Measurements from ENCODE around the gene OSBPL3.
A peak's percentile ranks its signal among the peaks of the same experiment; 100 is the strongest.

Gene OSBPL3

DNA sequence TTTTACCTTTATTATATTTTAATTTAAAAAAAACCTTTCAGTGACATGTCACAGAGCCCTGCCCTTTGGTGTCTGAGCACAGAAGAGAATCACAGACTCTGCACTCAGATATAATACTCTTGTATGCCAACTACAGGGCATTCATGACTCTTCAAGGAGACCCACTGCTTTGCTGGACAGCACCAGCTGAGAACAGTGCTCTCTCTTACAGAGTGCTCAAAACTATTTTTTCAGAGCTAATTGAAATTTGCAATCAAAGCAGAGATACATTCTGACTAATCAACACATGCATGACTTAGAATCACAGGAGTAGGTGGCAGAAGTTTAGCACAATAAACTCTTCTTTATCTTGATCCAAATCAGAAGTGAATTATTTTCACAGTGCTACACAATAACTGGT, 99.1 kb downstream of the OSBPL3 start:
- peaks cover 29% of the 10 kb centered on the region for H3K4me1 Mint-ChIP-seq
- H3K9me3 Mint-ChIP-seq, result no peaks in the 10 kb centered on the region
- peaks cover 34% of the 10 kb centered on the region for H3K36me3 Mint-ChIP-seq
- H3K27ac Mint-ChIP-seq, result no peak overlapping the region
- no peak overlapping the region for H3K4me3 Mint-ChIP-seq
- CTCF ChIA-PET, result interaction anchor here (0.8 to 0.9 kb wide), 2 partner anchors 54 to 66 kb away, joined by 3 to 5 read pairs; no protein-coding TSS in a partner anchor
- DNase-seq, result no peak
- no peaks in the 10 kb centered on the region for H3K27me3 Mint-ChIP-seq

DNA sequence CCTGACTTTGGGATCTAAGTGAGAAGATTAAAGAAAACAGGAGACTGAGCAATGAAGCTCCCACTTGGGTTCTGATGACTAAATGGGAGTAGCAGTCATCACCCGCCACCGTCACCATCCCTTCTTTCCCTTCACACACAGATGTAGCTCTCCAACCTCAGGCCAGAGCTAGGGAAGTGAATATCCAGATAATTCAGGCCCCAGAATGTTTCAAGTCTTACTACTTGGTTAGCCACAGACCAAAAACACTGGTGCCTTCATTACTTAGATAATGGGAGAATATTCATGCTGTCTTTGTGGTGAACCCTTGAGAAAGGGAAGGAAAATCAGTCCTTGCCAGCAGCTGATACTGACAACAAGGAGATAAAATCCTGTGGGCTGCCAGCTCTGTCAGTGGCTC, 100.7 kb downstream of the OSBPL3 start:
- no peak overlapping the region for H3K4me3 Mint-ChIP-seq
- no peak overlapping the region for H3K27ac Mint-ChIP-seq

DNA sequence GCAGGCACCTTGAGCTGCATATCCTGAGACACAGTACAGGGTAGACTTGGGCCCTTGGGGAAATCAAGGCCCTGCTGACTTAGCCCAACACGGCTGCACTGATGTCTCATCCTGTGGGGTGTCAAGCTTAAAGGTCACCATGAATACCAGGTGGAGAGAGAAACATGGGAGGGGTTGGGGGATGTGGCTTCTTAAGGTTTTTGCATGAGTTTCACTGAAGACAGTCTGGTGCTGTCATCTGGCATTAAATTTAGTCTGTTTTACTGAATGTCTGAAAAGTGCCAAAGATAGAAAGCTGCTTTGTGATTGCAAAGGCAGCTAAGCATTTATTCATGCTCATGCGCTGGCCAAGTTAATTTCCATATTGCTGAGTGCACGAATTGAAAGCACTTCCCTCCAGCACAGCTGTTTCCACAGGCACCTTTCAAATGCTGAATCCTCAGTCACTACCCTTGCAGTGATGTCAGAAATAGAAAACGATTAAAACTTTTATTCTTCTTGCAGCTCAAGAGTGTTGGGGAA, 102.1 kb downstream of the OSBPL3 start:
- peaks cover 26% of the 10 kb centered on the region for H3K4me1 Mint-ChIP-seq

More for the DNA sequence above, 100.7 kb downstream of the OSBPL3 start:
- DNase-seq, result no peak
- Mint-ChIP-seq H3K36me3 (peaks cover 29% of the 10 kb centered on the region), H3K27me3 (no peaks in the 10 kb centered on the region), H3K9me3 (no peaks in the 10 kb centered on the region), H3K4me1 (peaks cover 26% of the 10 kb centered on the region)
- CTCF ChIA-PET, result interaction anchor here (0.8 to 1.2 kb wide), 4 partner anchors 22 to 103 kb away, joined by 3 to 6 read pairs (median 4); no protein-coding TSS in a partner anchor

DNA sequence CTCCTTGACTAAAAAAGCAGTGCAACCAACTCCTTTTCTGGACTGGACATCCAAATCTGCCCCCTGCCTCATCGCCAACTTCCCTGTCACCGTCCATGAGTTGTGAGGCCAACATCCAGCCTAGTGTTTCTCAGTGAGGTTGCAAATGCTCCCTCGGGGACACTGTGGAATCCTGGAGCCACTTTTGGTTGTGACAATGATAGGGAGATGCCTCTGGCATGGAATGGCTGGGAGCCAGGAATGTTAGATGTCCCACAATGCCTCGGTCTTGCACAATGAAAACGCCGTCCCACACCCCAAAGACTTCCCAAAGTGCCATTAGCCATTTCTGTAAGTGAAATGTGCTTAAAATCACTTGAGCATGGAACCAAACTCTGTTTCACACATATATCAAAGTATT, 105.2 kb downstream of the OSBPL3 start:
- H3K9me3 Mint-ChIP-seq, result no peaks in the 10 kb centered on the region
- peaks cover 30% of the 10 kb centered on the region for H3K4me1 Mint-ChIP-seq
- no peak overlapping the region for H3K4me3 Mint-ChIP-seq
- peaks cover 25% of the 10 kb centered on the region for H3K36me3 Mint-ChIP-seq
- CTCF ChIA-PET, result no interaction called here
- no peak overlapping the region for H3K27ac Mint-ChIP-seq
- H3K27me3 Mint-ChIP-seq, result no peaks in the 10 kb centered on the region
- no peak for DNase-seq

More for the DNA sequence above, 102.1 kb downstream of the OSBPL3 start:
- peak overlapping the region; percentile 51 for H3K27ac Mint-ChIP-seq
- CTCF ChIA-PET, result interaction anchor here (1.2 to 1.8 kb wide), 4 partner anchors 13 to 105 kb away, joined by 3 to 9 read pairs (median 4); partner anchors contain the start of gene OSBPL3
- peaks cover 21% of the 10 kb centered on the region for H3K36me3 Mint-ChIP-seq
- no peaks in the 10 kb centered on the region for H3K27me3 Mint-ChIP-seq
- peak overlapping the region; percentile 19 for H3K4me3 Mint-ChIP-seq
- no peaks in the 10 kb centered on the region for H3K9me3 Mint-ChIP-seq
- DNase-seq, result peak; percentile 36

DNA sequence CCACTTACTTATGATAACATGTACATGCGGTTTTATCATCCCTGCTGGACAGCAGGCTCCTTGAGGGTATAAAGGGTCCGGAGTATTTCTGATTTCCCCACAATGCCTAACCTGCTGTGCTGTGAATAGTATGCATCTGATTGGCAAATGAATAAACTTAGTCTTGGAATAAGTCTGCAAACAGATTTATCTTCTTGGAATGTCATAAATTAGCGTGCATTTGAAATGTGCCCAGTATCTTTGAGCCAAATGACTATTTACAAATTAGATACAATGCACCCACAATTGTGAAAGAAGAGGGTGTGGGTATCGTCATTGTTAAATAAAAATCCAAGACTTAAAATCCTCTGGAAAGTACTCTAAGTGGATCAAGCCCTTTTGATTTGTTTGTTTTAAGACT, 106.0 kb downstream of the OSBPL3 start:
- CTCF ChIA-PET, result no interaction called here
- H3K4me3 Mint-ChIP-seq, result no peak overlapping the region
- no peak overlapping the region for H3K27ac Mint-ChIP-seq
- peaks cover 29% of the 10 kb centered on the region for H3K36me3 Mint-ChIP-seq
- H3K4me1 Mint-ChIP-seq, result peaks cover 29% of the 10 kb centered on the region
- H3K27me3 Mint-ChIP-seq, result no peaks in the 10 kb centered on the region
- H3K9me3 Mint-ChIP-seq, result no peaks in the 10 kb centered on the region
- DNase-seq, result no peak

DNA sequence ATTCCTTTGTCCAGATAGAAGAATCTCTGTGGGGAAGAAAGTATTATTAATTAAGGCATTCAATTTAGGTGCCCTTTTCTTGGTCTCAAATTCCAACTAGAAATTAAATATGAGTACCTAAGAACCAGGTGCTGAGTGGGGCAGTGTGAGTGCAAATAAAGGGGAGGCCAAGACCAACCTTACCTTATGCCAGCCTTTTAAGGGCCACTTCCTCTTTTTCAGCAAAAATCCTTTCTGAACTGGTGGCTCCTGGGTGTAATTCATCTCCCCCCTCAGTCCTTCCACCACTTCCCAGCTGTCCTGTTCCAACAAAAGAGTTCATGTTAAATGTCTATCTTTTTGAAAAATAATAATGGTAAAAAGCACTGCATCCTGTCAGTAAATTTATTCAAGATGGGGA, 108.2 kb downstream of the OSBPL3 start:
- no peaks in the 10 kb centered on the region for H3K9me3 Mint-ChIP-seq
- H3K27ac Mint-ChIP-seq, result no peak overlapping the region
- no peak overlapping the region for H3K4me3 Mint-ChIP-seq
- H3K4me1 Mint-ChIP-seq, result peaks cover 10% of the 10 kb centered on the region
- CTCF ChIA-PET, result interaction anchor here (0.6 kb wide), 1 partner anchor 111 kb away, joined by 3 read pairs; no protein-coding TSS in a partner anchor
- DNase-seq, result no peak
- peaks cover 45% of the 10 kb centered on the region for H3K36me3 Mint-ChIP-seq
- no peaks in the 10 kb centered on the region for H3K27me3 Mint-ChIP-seq

DNA sequence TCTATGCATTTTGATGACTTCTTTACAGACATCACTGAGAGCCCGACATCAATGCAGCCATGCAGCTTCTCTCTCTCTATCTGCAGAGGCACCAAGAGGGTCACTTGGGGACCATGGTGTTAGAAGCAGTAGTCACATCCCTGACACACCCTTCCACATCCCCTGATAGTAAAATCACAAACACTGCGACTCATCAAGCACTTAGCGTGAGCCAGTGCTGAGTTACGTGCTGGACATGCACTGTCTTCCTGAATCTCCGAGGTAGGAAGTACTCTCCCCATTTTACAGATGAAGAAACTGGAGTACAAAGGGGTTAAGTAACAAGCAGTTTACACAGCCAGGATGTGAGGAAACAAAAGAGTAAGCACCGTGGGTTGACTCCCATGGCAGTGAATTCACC, 109.2 kb downstream of the OSBPL3 start:
- H3K4me3 Mint-ChIP-seq, result no peak overlapping the region
- no peaks in the 10 kb centered on the region for H3K9me3 Mint-ChIP-seq
- no peak for DNase-seq
- H3K27ac Mint-ChIP-seq, result no peak overlapping the region
- H3K27me3 Mint-ChIP-seq, result no peaks in the 10 kb centered on the region
- peaks cover 51% of the 10 kb centered on the region for H3K36me3 Mint-ChIP-seq
- H3K4me1 Mint-ChIP-seq, result peaks cover 13% of the 10 kb centered on the region
- CTCF ChIA-PET, result no interaction called here

DNA sequence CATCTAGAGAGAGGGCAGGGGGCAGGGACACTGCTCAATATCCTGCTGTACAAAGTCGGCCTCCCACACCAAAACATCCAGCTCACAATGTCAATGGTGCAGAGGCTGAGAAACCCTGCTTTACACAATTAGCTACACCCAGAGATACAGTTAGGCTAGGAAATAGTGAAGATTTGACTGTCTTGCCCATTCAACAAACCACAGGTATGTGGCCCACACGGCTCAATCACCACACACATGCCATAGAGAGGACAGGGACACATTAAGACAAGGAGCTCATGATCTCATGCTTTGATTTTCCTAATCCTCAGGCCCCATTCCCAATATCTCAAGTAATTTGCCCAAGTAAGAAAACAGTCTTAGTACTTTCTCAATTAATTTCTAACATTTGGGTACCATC, 110.4 kb downstream of the OSBPL3 start:
- Mint-ChIP-seq H3K4me1 (peaks cover 15% of the 10 kb centered on the region), H3K9me3 (no peaks in the 10 kb centered on the region), H3K27me3 (no peaks in the 10 kb centered on the region), H3K4me3 (no peak overlapping the region), H3K36me3 (peaks cover 57% of the 10 kb centered on the region), H3K27ac (no peak overlapping the region)
- no peak for DNase-seq
- CTCF ChIA-PET, result no interaction called here

DNA sequence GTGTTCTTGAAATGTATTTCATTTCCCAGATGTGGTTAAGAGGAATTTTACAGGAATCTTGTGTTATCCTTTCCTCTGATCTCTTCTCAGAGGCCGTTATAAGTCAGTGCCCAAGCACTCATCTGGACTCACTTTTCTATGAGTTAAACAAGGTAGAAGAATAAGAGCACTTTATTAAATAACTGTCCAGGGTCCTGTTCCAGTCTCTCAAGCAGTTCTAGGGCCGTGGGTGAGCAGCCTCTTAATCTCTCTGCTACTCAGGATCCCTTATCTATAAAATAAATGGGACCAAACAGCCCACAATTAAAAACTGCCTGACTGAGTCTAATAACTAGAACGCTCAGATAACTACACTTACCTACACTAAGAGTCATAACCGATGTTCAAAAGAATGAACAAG, 111.2 kb downstream of the OSBPL3 start:
- peaks cover 15% of the 10 kb centered on the region for H3K4me1 Mint-ChIP-seq
- H3K27ac Mint-ChIP-seq, result no peak overlapping the region
- CTCF ChIA-PET, result no interaction called here
- DNase-seq, result no peak
- peaks cover 64% of the 10 kb centered on the region for H3K36me3 Mint-ChIP-seq
- no peak overlapping the region for H3K4me3 Mint-ChIP-seq
- no peaks in the 10 kb centered on the region for H3K9me3 Mint-ChIP-seq
- H3K27me3 Mint-ChIP-seq, result no peaks in the 10 kb centered on the region

DNA sequence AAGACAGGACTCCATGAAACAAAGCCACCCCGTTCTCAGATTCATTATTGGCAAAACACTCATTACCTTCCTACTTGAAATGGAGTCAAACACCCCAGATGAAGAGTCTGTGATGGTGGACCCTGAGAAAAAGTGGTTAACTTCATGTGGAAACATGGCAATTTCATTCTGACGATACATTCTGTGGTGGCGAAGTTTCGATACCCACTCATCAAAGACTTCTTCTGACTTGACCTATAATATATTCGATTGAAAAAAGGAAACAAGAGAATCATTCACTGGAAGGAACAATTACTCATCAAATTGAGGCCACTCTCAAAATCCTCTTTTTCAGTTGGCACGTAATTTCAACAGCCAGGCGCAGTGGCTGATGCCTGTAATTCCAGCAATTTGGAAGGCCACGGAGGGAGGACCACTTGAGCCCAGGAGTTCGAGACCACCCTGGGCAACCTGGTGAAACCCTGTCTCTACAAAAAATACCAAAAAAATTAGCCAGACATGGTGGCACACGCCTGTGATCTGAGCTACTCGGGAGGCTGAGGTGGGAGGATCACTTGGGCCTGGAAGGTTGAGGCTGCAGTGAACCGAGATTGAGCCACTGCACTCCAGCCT, 113.9 kb downstream of the OSBPL3 start:
- Mint-ChIP-seq H3K27ac (no peak overlapping the region), H3K27me3 (no peaks in the 10 kb centered on the region), H3K36me3 (peaks cover 79% of the 10 kb centered on the region), H3K4me1 (peaks cover 10% of the 10 kb centered on the region), H3K9me3 (no peaks in the 10 kb centered on the region), H3K4me3 (no peak overlapping the region)
- CTCF ChIA-PET, result no interaction called here
- no peak for DNase-seq

DNA sequence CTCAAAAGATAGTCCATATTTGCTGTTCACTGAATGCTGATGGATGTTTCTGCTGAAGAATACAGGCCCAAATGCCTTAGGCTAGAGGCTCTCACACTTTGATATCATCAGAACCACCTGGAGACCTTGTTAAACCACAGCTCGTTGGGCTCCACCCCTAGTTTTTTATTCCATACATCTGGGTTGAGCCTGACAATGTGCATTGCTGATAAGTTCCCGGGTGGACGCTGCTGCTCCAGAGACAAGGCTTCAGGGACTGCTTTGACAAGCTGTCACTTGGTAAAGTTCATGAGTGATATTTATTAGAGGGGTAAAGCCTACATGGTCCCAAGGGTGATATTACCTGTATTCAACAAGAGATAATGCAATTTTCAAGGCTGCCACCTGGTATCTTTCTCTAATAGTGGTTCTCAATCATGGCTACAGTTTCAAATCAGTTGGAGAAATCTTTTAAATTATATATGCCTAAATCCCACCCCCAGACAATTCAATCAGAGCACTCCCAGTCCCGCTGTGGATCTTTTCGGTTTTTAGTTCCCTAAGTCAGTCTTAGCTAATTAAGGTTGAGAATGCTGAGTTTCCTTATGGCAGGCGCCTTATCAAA, 115.7 kb downstream of the OSBPL3 start:
- CTCF ChIA-PET, result interaction anchor here (0.5 kb wide), 1 partner anchor 28 kb away, joined by 3 read pairs; no protein-coding TSS in a partner anchor
- peaks cover 73% of the 10 kb centered on the region for H3K36me3 Mint-ChIP-seq

DNA sequence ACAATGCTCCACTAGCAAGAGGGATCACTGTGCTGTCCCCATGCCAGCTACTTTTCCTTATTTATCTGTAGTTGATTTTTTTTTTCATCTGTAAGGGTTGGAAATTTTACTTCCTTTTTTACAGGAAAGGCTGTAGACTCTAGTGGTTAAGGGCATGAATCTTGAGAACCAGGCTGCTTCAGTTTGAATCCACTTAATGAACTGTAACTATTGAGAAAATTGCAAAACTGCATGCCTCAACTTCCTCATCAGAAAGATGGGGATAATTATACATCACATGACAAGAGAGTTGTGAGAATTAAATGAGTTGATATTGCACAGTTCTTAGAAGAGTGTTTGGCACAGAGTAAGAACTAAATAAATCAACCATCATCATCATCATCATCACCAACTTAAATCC, 116.4 kb downstream of the OSBPL3 start:
- no peak overlapping the region for H3K4me3 Mint-ChIP-seq
- H3K27ac Mint-ChIP-seq, result no peak overlapping the region
- no peak for DNase-seq
- H3K27me3 Mint-ChIP-seq, result no peaks in the 10 kb centered on the region
- H3K4me1 Mint-ChIP-seq, result peaks cover 10% of the 10 kb centered on the region
- no peaks in the 10 kb centered on the region for H3K9me3 Mint-ChIP-seq
- H3K36me3 Mint-ChIP-seq, result peaks cover 72% of the 10 kb centered on the region
- CTCF ChIA-PET, result interaction anchor here (1.5 to 2.0 kb wide), 2 partner anchors 27 to 116 kb away, joined by 4 read pairs; partner anchors contain the start of gene OSBPL3

More for the DNA sequence above, 115.7 kb downstream of the OSBPL3 start:
- no peak overlapping the region for H3K4me3 Mint-ChIP-seq
- no peaks in the 10 kb centered on the region for H3K9me3 Mint-ChIP-seq
- peaks cover 10% of the 10 kb centered on the region for H3K4me1 Mint-ChIP-seq
- peak overlapping the region; percentile 11 for H3K27ac Mint-ChIP-seq
- no peak for DNase-seq
- H3K27me3 Mint-ChIP-seq, result no peaks in the 10 kb centered on the region

DNA sequence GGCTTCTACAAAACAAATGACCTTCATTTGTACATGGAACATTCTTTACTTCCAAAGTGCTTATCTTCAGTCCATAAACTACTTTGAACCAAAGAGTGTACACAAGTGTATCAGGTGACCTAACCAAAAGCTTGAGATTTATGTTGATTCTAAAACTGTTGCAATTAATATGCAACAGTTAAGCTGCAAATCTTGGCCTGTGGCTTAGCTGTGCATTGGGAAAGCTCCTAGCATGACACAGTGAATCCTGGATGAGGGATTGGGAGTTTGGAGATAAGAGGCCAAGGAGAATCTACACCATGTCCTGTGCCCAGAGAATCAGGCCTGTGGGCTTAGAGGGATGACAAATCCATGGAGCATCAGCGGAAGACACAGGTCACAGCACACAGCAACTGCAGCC, 117.5 kb downstream of the OSBPL3 start:
- DNase-seq, result no peak
- CTCF ChIA-PET, result interaction anchor here (1.0 to 2.0 kb wide), 3 partner anchors 26 to 117 kb away, joined by 3 to 4 read pairs (median 4); partner anchors contain the start of gene OSBPL3
- no peak overlapping the region for H3K4me3 Mint-ChIP-seq
- peaks cover 70% of the 10 kb centered on the region for H3K36me3 Mint-ChIP-seq
- H3K9me3 Mint-ChIP-seq, result no peaks in the 10 kb centered on the region
- no peak overlapping the region for H3K27ac Mint-ChIP-seq
- H3K4me1 Mint-ChIP-seq, result peaks cover 9% of the 10 kb centered on the region
- no peaks in the 10 kb centered on the region for H3K27me3 Mint-ChIP-seq

DNA sequence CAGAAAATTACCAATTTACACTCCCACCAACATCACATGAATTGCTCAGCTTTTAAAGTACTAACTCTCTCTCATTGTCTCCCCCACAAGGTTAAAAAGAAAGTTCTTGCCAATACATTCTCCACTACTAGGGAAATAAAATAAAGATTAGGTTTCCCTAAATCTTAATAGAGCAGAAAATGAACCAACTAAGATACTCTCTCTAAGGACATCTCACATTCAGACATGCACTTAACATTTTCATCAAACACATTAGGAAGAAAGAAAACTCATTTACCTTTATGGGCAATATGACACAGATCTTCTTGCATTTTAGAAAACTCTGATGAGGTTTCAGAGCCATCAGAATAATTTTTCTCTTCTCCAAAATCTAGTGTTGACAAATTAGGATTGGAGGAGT, 118.6 kb downstream of the OSBPL3 start:
- Mint-ChIP-seq H3K36me3 (peaks cover 70% of the 10 kb centered on the region), H3K4me3 (no peak overlapping the region), H3K4me1 (peaks cover 8% of the 10 kb centered on the region), H3K9me3 (no peaks in the 10 kb centered on the region), H3K27me3 (no peaks in the 10 kb centered on the region), H3K27ac (no peak overlapping the region)
- DNase-seq, result no peak
- CTCF ChIA-PET, result interaction anchor here (1.5 kb wide), 1 partner anchor 11 kb away, joined by 3 read pairs; no protein-coding TSS in a partner anchor

Measured in activated naive CD4-positive, alpha-beta T cell treated with anti-CD3 and anti-CD28 coated beads, Interleukin-2, amount 10 ng/mL, durations not matched to agents 7 days and 5 days (primary cell).